Testis (tissue), 2 donors: ENCODE results near the gene NMB.

Experiments
- POLR2A ChIP-seq: fragments of 450-650 bp; IDR thresholded peaks from one replicate; pipeline ENCODE4 v1.6.1; 2017; ENCODE audit warnings: antibody characterized with exemption, mild to moderate bottlenecking, moderate library complexity
- TF ChIP-seq, protein P1 (sequence below), 3 experiments: fragments of 450-650 bp in 2 of 3; fragments of 200-600 bp in 1 of 3; sonication (generic) in 1 of 3; IDR thresholded peaks; one replicate each; pipeline ENCODE4 v1.5.1; 2016 to 2019; ENCODE audit warnings: antibody characterized with exemption in 3 of 3, mild to moderate bottlenecking in 2 of 3, moderate library complexity in 1 of 3

DNA sequence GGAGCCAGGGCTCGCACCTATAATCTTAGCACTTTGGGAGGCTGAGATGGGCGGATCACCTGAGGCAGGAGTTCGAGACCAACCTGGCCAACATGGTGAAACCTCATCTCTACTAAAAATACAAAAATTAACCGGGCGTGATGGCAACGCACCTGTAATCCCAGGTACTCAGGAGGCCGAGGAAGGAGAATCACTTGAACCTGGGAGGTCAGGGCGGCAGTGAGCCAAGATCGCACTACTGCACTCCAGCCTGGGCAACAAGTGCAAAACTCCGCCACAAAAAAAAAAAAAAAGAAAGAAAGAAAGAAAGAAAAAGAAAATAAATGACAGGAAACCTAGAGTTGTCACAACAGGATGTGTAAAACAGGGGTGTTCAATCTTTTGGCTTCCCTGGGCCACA is 3.0 kb upstream of the NMB start:
- TF ChIP-seq, protein P1, sequence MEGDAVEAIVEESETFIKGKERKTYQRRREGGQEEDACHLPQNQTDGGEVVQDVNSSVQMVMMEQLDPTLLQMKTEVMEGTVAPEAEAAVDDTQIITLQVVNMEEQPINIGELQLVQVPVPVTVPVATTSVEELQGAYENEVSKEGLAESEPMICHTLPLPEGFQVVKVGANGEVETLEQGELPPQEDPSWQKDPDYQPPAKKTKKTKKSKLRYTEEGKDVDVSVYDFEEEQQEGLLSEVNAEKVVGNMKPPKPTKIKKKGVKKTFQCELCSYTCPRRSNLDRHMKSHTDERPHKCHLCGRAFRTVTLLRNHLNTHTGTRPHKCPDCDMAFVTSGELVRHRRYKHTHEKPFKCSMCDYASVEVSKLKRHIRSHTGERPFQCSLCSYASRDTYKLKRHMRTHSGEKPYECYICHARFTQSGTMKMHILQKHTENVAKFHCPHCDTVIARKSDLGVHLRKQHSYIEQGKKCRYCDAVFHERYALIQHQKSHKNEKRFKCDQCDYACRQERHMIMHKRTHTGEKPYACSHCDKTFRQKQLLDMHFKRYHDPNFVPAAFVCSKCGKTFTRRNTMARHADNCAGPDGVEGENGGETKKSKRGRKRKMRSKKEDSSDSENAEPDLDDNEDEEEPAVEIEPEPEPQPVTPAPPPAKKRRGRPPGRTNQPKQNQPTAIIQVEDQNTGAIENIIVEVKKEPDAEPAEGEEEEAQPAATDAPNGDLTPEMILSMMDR (IDR thresholded peaks at IDR 0.05) = no peak
- TF ChIP-seq POLR2A = no peak
